ENCODE measurements around the gene PREB. TPM values are rescaled to one million over a fixed set of nuclear protein-coding genes. Genes with fewer than 3 reads are reported as not detected.

PREB gene
- total and polyA plus RNA-seq, 2 of the 13 experiments (the other 11 are each of a cell fraction or from before 2014, with no cell fraction given), result 112 to 192 TPM

GRCh38 chr2:27171351-27171848 lies 37.0 kb upstream of the PREB start (continued):
- TF ChIP-seq MEIS1 (CRISPR knock-in tag; IDR thresholded peaks at IDR 0.05; ENCODE audit: borderline replicate concordance) (0 out of 2 replicates have a peak, but pooled peaks have one; percentile 24), ZNF589 (CRISPR knock-in tag; conservative IDR thresholded peaks at IDR 0.05) (0 out of 2 replicates have a peak, but pooled peaks have one; percentile 48), ZNF614 (CRISPR knock-in tag; IDR thresholded peaks at IDR 0.05; ENCODE audit: borderline replicate concordance) (peak; percentile 91), FUBP1 (CRISPR knock-in tag; IDR thresholded peaks at IDR 0.05; ENCODE audit: borderline replicate concordance) (peak; percentile 81; the same call in 1 of the 2 replicates), CENPT (CRISPR knock-in tag; IDR thresholded peaks at IDR 0.05; ENCODE audit: low read depth) (no peak), CREB3 (CRISPR knock-in tag; IDR thresholded peaks at IDR 0.05) (0 out of 2 replicates have a peak, but pooled peaks have one; percentile 62), ZNF329 (CRISPR knock-in tag; IDR thresholded peaks at IDR 0.05; ENCODE audit: low read depth) (no peak), ZFX (CRISPR knock-in tag; IDR thresholded peaks at IDR 0.05; ENCODE audit: low read depth) (peak; percentile 76), ZNF615 (CRISPR knock-in tag; IDR thresholded peaks at IDR 0.05; ENCODE audit: borderline replicate concordance) (no peak), ZNF143 (CRISPR knock-in tag; IDR thresholded peaks at IDR 0.05) (0 out of 2 replicates have a peak, but pooled peaks have one; percentile 28), KAT8 (CRISPR knock-in tag; IDR thresholded peaks at IDR 0.05) (peak; percentile 80), ZNF383 (CRISPR knock-in tag; IDR thresholded peaks at IDR 0.05; ENCODE audit: borderline replicate concordance) (no peak), MED1 (CRISPR knock-in tag; IDR thresholded peaks at IDR 0.05) (peak; percentile 100), ZSCAN25 (CRISPR knock-in tag; IDR thresholded peaks at IDR 0.05) (peak; percentile 56; the same call in 1 of the 2 replicates), MTA3 (CRISPR knock-in tag; IDR thresholded peaks at IDR 0.05) (no peak), ZBTB33 (CRISPR knock-in tag; IDR thresholded peaks at IDR 0.05) (peak; percentile 92)
- TF ChIP-seq, protein P1, sequence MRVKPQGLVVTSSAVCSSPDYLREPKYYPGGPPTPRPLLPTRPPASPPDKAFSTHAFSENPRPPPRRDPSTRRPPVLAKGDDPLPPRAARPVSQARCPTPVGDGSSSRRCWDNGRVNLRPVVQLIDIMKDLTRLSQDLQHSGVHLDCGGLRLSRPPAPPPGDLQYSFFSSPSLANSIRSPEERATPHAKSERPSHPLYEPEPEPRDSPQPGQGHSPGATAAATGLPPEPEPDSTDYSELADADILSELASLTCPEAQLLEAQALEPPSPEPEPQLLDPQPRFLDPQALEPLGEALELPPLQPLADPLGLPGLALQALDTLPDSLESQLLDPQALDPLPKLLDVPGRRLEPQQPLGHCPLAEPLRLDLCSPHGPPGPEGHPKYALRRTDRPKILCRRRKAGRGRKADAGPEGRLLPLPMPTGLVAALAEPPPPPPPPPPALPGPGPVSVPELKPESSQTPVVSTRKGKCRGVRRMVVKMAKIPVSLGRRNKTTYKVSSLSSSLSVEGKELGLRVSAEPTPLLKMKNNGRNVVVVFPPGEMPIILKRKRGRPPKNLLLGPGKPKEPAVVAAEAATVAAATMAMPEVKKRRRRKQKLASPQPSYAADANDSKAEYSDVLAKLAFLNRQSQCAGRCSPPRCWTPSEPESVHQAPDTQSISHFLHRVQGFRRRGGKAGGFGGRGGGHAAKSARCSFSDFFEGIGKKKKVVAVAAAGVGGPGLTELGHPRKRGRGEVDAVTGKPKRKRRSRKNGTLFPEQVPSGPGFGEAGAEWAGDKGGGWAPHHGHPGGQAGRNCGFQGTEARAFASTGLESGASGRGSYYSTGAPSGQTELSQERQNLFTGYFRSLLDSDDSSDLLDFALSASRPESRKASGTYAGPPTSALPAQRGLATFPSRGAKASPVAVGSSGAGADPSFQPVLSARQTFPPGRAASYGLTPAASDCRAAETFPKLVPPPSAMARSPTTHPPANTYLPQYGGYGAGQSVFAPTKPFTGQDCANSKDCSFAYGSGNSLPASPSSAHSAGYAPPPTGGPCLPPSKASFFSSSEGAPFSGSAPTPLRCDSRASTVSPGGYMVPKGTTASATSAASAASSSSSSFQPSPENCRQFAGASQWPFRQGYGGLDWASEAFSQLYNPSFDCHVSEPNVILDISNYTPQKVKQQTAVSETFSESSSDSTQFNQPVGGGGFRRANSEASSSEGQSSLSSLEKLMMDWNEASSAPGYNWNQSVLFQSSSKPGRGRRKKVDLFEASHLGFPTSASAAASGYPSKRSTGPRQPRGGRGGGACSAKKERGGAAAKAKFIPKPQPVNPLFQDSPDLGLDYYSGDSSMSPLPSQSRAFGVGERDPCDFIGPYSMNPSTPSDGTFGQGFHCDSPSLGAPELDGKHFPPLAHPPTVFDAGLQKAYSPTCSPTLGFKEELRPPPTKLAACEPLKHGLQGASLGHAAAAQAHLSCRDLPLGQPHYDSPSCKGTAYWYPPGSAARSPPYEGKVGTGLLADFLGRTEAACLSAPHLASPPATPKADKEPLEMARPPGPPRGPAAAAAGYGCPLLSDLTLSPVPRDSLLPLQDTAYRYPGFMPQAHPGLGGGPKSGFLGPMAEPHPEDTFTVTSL (CRISPR knock-in tag; IDR thresholded peaks at IDR 0.05; ENCODE audit: borderline replicate concordance), result peak; percentile 93
- TF ChIP-seq, protein P2, sequence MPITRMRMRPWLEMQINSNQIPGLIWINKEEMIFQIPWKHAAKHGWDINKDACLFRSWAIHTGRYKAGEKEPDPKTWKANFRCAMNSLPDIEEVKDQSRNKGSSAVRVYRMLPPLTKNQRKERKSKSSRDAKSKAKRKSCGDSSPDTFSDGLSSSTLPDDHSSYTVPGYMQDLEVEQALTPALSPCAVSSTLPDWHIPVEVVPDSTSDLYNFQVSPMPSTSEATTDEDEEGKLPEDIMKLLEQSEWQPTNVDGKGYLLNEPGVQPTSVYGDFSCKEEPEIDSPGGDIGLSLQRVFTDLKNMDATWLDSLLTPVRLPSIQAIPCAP (CRISPR knock-in tag; IDR thresholded peaks at IDR 0.05; ENCODE audit: low read depth), result no peak

Data from HepG2 (cell line).